GM18520 (cell line): ENCODE data around the gene C3AR1.
"Not testable (repeated sequence)": the region's sequence is repeated elsewhere in the genome, so short reads cannot be mapped to it uniquely, and the experiment has no call there.

Experiments used
- ATAC-seq: cut with Tn5 transposase; IDR thresholded peaks from one replicate; pipeline ENCODE4 v1.9.1; 2021; ENCODE audit not compliant: unreplicated experiment

Gene C3AR1

GRCh38 chr12:8065991-8066594 lies at the start of gene C3AR1:
Gene C3AR1 (minus strand): TSS chr12:8066359. CDS start chr12:8060185, 6,174 bp downstream.
- no peak for ATAC-seq

GRCh38 chr12:8113117-8113516 lies 47.0 kb upstream of the C3AR1 start:
- not testable (repeated sequence) for ATAC-seq

- ATAC-seq = no peak
Measured at GRCh38 chr12:8108808-8109398, 42.7 kb upstream of the C3AR1 start.

GRCh38 chr12:8099235-8099634 lies 33.1 kb upstream of the C3AR1 start:
- ATAC-seq = no peak

GRCh38 chr12:8096281-8096915 lies 30.2 kb upstream of the C3AR1 start:
- no peak for ATAC-seq

GRCh38 chr12:8093291-8093690 lies 27.1 kb upstream of the C3AR1 start:
- ATAC-seq = no peak

GRCh38 chr12:8089716-8090115 lies 23.6 kb upstream of the C3AR1 start:
- no peak for ATAC-seq

- ATAC-seq = not testable (repeated sequence)
Measured at GRCh38 chr12:8089277-8089676, 23.1 kb upstream of the C3AR1 start.

- no peak for ATAC-seq
Measured at GRCh38 chr12:8088574-8088973, 22.4 kb upstream of the C3AR1 start.

- ATAC-seq = no peak
Measured at GRCh38 chr12:8087666-8088065, 21.5 kb upstream of the C3AR1 start.

- ATAC-seq = not testable (repeated sequence)
Measured at GRCh38 chr12:8084351-8084750, 18.2 kb upstream of the C3AR1 start.

- ATAC-seq = no peak
Measured at GRCh38 chr12:8082808-8083100, 16.6 kb upstream of the C3AR1 start.

- ATAC-seq = peak; percentile 5
Measured at GRCh38 chr12:8081251-8081920, 15.2 kb upstream of the C3AR1 start.

GRCh38 chr12:8080120-8080519 lies 14.0 kb upstream of the C3AR1 start:
- ATAC-seq = no peak

GRCh38 chr12:8078916-8079315 lies 12.8 kb upstream of the C3AR1 start:
- ATAC-seq = no peak

GRCh38 chr12:8078398-8078797 lies 12.2 kb upstream of the C3AR1 start:
- no peak for ATAC-seq

GRCh38 chr12:8077207-8077606 lies 11.0 kb upstream of the C3AR1 start:
- ATAC-seq = no peak

- ATAC-seq = no peak
Measured at GRCh38 chr12:8076366-8076765, 10.2 kb upstream of the C3AR1 start.

- ATAC-seq = no peak
Measured at GRCh38 chr12:8075935-8076334, 9.8 kb upstream of the C3AR1 start.

- not testable (repeated sequence) for ATAC-seq
Measured at GRCh38 chr12:8071820-8072219, 5.7 kb upstream of the C3AR1 start.

- no peak for ATAC-seq
Measured at GRCh38 chr12:8069582-8069981, 3.4 kb upstream of the C3AR1 start.

GRCh38 chr12:8064131-8064530 lies 2.0 kb downstream of the C3AR1 start:
- ATAC-seq = no peak
